ENCODE results near the gene KMT2C. TPM values are rescaled to one million over a fixed set of nuclear protein-coding genes. Genes with fewer than 3 reads are reported as not detected.

KMT2C gene
- total and polyA plus RNA-seq, 2 of the 8 experiments (the other 6 are each of a cell fraction or from before 2014, with no cell fraction given), result 9.1 to 40.8 TPM

DNA sequence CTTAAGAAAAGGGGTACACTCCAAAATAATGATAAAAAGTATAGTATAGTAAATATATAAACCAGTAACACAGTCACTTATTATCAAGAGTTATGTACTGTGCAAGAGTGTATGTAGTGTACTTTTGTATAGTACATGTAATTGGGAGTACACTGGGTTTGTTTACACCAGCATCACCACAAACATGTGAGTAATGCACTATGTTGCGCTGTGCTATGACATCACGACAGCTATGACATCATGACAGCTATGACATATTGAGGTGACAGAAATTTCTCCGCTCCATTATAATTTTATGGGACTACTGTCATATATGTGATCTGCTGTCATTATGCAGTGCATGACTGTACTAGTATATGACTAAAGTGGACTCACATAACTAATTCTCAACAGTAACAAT, 84.6 kb downstream of the KMT2C start:
- CTCF ChIA-PET (ENCODE audit: partially characterized antibody), result interaction anchor here (0.6 to 1.5 kb wide), 4 partner anchors 9 to 542 kb away, joined by 3 to 8 read pairs (median 4); no protein-coding TSS in a partner anchor

More for the DNA sequence above, 84.6 kb downstream of the KMT2C start:
- POLR2A ChIA-PET (ENCODE audit: partially characterized antibody), result interaction anchor here (0.6 kb wide), 1 partner anchor 13 kb away, joined by 3 read pairs; no protein-coding TSS in a partner anchor
- no peak overlapping the region for H3K9ac ChIP-seq (replicated peaks in 1 of 4; ENCODE audit: extremely low read depth in 1 of 4, low read depth in 3 of 4, low read length in 3 of 4)
- H2AFZ ChIP-seq (ENCODE audit: low read length), result no peak overlapping the region
- H3K36me3 ChIP-seq (ENCODE audit: control insufficient read depth in 2 of 4, insufficient read depth in 4 of 4, low read length in 3 of 4), result peaks cover 0 to 15% (median 1%) of the 10 kb centered on the region in 4 experiments; a peak in 2 of 8 replicates
- no peak for DNase-seq (ENCODE audit: low read depth in 1 of 2, low spot score in 2 of 2)
- H2BK20ac ChIP-seq (ENCODE audit: low read length), result no peak overlapping the region
- no peaks in the 10 kb centered on the region for H3K79me1 ChIP-seq (ENCODE audit: low read depth, low read length)
- H2BK15ac ChIP-seq (ENCODE audit: low read length), result no peak overlapping the region
- TF ChIP-seq CREB1 (IDR thresholded peaks at IDR 0.05), result peak; percentile 72
- no peak for TF ChIP-seq ATF3 (IDR thresholded peaks at IDR 0.05; ENCODE audit: insufficient read depth, low read depth, low read length)
- H3K4me3 ChIP-seq (ENCODE audit: extremely low read depth in 1 of 4, insufficient read depth in 2 of 4, low read depth in 3 of 4, low read length in 4 of 4), result no peak overlapping the region
- H3K79me2 ChIP-seq (ENCODE audit: control insufficient read depth in 1 of 2, insufficient read depth in 2 of 2, low read length in 2 of 2), result peaks cover 0 to 16% of the 10 kb centered on the region in 2 experiments; a peak in 2 of 4 replicates
- no peak overlapping the region for H3K4me2 ChIP-seq (ENCODE audit: insufficient read depth in 1 of 2, low read depth in 2 of 2, low read length in 2 of 2)
- H2AK5ac ChIP-seq (ENCODE audit: low read depth, low read length), result no peak overlapping the region
- no peak overlapping the region for H4K8ac ChIP-seq (ENCODE audit: extremely low read depth, insufficient read depth, low read length)
- H2BK12ac ChIP-seq (ENCODE audit: low read depth, low read length), result no peak overlapping the region
- H3K23me2 ChIP-seq (ENCODE audit: low read depth, low read length), result no peaks in the 10 kb centered on the region
- no peaks in the 10 kb centered on the region for H4K20me1 ChIP-seq (replicated peaks in 1 of 2; ENCODE audit: control insufficient read depth in 1 of 2, insufficient read depth in 2 of 2, low read length in 2 of 2)
- H4K5ac ChIP-seq (ENCODE audit: insufficient read length, low read depth, low read length), result no peak overlapping the region
- no peak overlapping the region for H3K4ac ChIP-seq (replicated peaks; ENCODE audit: insufficient read length, low read depth, low read length)
- H2BK120ac ChIP-seq (replicated peaks; ENCODE audit: low read depth, low read length), result no peak overlapping the region
- H3K9me3 ChIP-seq (ENCODE audit: insufficient read depth in 2 of 2, low read depth in 1 of 2, low read length in 1 of 2), result no peaks in the 10 kb centered on the region
- no peak for FAIRE-seq
- WGBS, 2 experiments (ENCODE audit: extremely low coverage in 1 of 2, insufficient coverage in 1 of 2, insufficient read length in 1 of 2, insufficient replicate concordance in 2 of 2, low coverage in 1 of 2, low lambda C conversion rate in 2 of 2, missing lambda C conversion rate in 1 of 2), result 92% methylated on average over 3 of the region's 3 CpGs; no CpG with 5 or more reads in 1 of the 2 experiments
- H3K18ac ChIP-seq (ENCODE audit: extremely low read depth, low read length), result no peak overlapping the region
- H3K27ac ChIP-seq (ENCODE audit: low read depth, low read length), result no peak overlapping the region
- H3K4me1 ChIP-seq (replicated peaks in 1 of 4; ENCODE audit: control insufficient read depth in 3 of 4, insufficient read depth in 4 of 4, low read length in 3 of 4), result no peaks in the 10 kb centered on the region
- no peak overlapping the region for H3K14ac ChIP-seq (ENCODE audit: insufficient read length)
- no peak overlapping the region for H4K91ac ChIP-seq (replicated peaks; ENCODE audit: insufficient read length, low read length)
- no peak overlapping the region for H3K23ac ChIP-seq (ENCODE audit: insufficient read length)
- no peak overlapping the region for H2BK5ac ChIP-seq (ENCODE audit: low read depth, low read length)
- no peaks in the 10 kb centered on the region for H3K27me3 ChIP-seq (replicated peaks in 1 of 4; ENCODE audit: control insufficient read depth in 3 of 4, extremely low read depth in 1 of 4, insufficient read depth in 3 of 4, low read length in 3 of 4)
- no peak overlapping the region for H3K56ac ChIP-seq (replicated peaks; ENCODE audit: insufficient read length, low read depth, low read length)

Data from H1 (cell line).